ENCODE measurements around the gene ABCF3.
"Not testable (repeated sequence)": the region's sequence is repeated elsewhere in the genome, so short reads cannot be mapped to it uniquely, and the experiment has no call there.

Gene ABCF3

GRCh38 chr3:184186184-184186901 is at the start of gene ABCF3:
Gene ABCF3 (plus strand): TSS chr3:184186199. CDS start chr3:184186208, 9 bp downstream.
- DNase-seq (ENCODE audit: low read depth in 1 of 2, low spot score in 1 of 2), result no peak

GRCh38 chr3:184140436-184140835 is 45.6 kb upstream of the ABCF3 start:
- no peak for DNase-seq (ENCODE audit: low read depth in 1 of 2, low spot score in 1 of 2)

- DNase-seq (ENCODE audit: low read depth in 1 of 2, low spot score in 1 of 2), result no peak
Observed at GRCh38 chr3:184142199-184142598, 43.8 kb upstream of the ABCF3 start.

- no peak for DNase-seq (ENCODE audit: low read depth in 1 of 2, low spot score in 1 of 2)
Observed at GRCh38 chr3:184143327-184143726, 42.7 kb upstream of the ABCF3 start.

GRCh38 chr3:184144505-184144904 is 41.5 kb upstream of the ABCF3 start:
- DNase-seq (ENCODE audit: low read depth in 1 of 2, low spot score in 1 of 2), result no peak

- DNase-seq (ENCODE audit: low read depth in 1 of 2, low spot score in 1 of 2), result no peak
Observed at GRCh38 chr3:184145111-184145524, 40.9 kb upstream of the ABCF3 start.

GRCh38 chr3:184145751-184146270 is 40.2 kb upstream of the ABCF3 start:
- DNase-seq (ENCODE audit: low read depth in 1 of 2, low spot score in 1 of 2), result no peak

GRCh38 chr3:184148076-184148475 is 37.9 kb upstream of the ABCF3 start:
- DNase-seq (ENCODE audit: low read depth in 1 of 2, low spot score in 1 of 2), result no peak

GRCh38 chr3:184149123-184149522 is 36.9 kb upstream of the ABCF3 start:
- no peak for DNase-seq (ENCODE audit: low read depth in 1 of 2, low spot score in 1 of 2)

- DNase-seq (ENCODE audit: low read depth in 1 of 2, low spot score in 1 of 2), result not testable (repeated sequence)
Observed at GRCh38 chr3:184149770-184150169, 36.2 kb upstream of the ABCF3 start.

GRCh38 chr3:184154885-184155643 is 30.9 kb upstream of the ABCF3 start, which contains the start of gene DVL3:
Gene DVL3 (plus strand): TSS chr3:184155377. CDS start chr3:184155636, 259 bp downstream.
- no peak for DNase-seq (ENCODE audit: low read depth in 1 of 2, low spot score in 1 of 2)

GRCh38 chr3:184155644-184156521 is 30.1 kb upstream of the ABCF3 start:
- DNase-seq (ENCODE audit: low read depth in 1 of 2, low spot score in 1 of 2), result peak in 1 of 2 donors; percentile 16

GRCh38 chr3:184156522-184156955 is 29.5 kb upstream of the ABCF3 start:
- DNase-seq (ENCODE audit: low read depth in 1 of 2, low spot score in 1 of 2), result no peak

- DNase-seq (ENCODE audit: low read depth in 1 of 2, low spot score in 1 of 2), result no peak
Observed at GRCh38 chr3:184157206-184157605, 28.8 kb upstream of the ABCF3 start.

GRCh38 chr3:184158404-184158803 is 27.6 kb upstream of the ABCF3 start:
- no peak for DNase-seq (ENCODE audit: low read depth in 1 of 2, low spot score in 1 of 2)

GRCh38 chr3:184160456-184160855 is 25.5 kb upstream of the ABCF3 start:
- DNase-seq (ENCODE audit: low read depth in 1 of 2, low spot score in 1 of 2), result no peak

- DNase-seq (ENCODE audit: low read depth in 1 of 2, low spot score in 1 of 2), result not testable (repeated sequence)
Observed at GRCh38 chr3:184162571-184163070, 23.4 kb upstream of the ABCF3 start.

- no peak for DNase-seq (ENCODE audit: low read depth in 1 of 2, low spot score in 1 of 2)
Observed at GRCh38 chr3:184164648-184165330, 21.2 kb upstream of the ABCF3 start.

- DNase-seq (ENCODE audit: low read depth in 1 of 2, low spot score in 1 of 2), result no peak
Observed at GRCh38 chr3:184165543-184165942, 20.5 kb upstream of the ABCF3 start.

GRCh38 chr3:184166671-184167070 is 19.3 kb upstream of the ABCF3 start:
- no peak for DNase-seq (ENCODE audit: low read depth in 1 of 2, low spot score in 1 of 2)
